Upper lobe of left lung (tissue), 4 donors: ENCODE results near the gene ADRA2A.

Experiments
- EP300 ChIP-seq, 4 donors: sonication (generic); formaldehyde crosslinking; IDR thresholded peaks; one replicate each; pipeline ENCODE4 v1.5.1; 2017; ENCODE audit warnings: antibody characterized with exemption in 4 of 4, control low read depth in 2 of 4
- POLR2A ChIP-seq, 4 donors: fragments of 450-650 bp; IDR thresholded peaks; one replicate each; pipeline ENCODE4 v1.5.1; 2016 to 2017; ENCODE audit warnings: antibody characterized with exemption in 4 of 4, mild to moderate bottlenecking in 2 of 4
- POLR2AphosphoS5 ChIP-seq, 2 donors: sonication (generic); formaldehyde crosslinking; IDR thresholded peaks; one replicate each; pipeline ENCODE4 v1.5.1; 2017; ENCODE audit warnings: antibody characterized with exemption in 2 of 2
- TF ChIP-seq, protein P1 (sequence below), 6 experiments: fragments of 450-650 bp in 4 of 6; fragments of 200-600 bp in 2 of 6; sonication (generic) in 2 of 6; IDR thresholded peaks; one replicate each; pipeline ENCODE4 v1.5.1; 2016 to 2019; ENCODE audit warnings: antibody characterized with exemption in 6 of 6

DNA sequence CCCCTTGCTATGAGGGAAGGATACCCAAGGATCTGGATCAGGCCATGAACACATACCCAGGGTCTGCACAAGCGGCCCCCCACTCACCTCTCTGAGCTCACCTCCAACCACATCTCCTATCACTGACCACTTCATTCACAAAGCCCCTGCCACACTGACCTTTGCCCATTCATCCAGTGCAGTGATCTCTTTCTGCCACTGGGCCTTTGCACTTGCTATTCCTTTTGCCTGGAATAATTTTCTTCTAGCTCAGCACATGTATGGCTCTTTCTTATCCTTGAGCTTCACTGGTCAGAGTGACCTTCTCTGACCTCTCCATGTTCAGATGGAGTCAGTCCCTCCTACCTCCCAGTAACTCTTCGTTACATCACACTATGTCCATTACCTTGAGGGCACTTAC, 48.3 kb downstream of the ADRA2A start:
- no peak for TF ChIP-seq POLR2A (IDR thresholded peaks at IDR 0.05)
- TF ChIP-seq POLR2AphosphoS5 (IDR thresholded peaks at IDR 0.05): no peak
- TF ChIP-seq EP300 (IDR thresholded peaks at IDR 0.05): no peak
- TF ChIP-seq, protein P1, sequence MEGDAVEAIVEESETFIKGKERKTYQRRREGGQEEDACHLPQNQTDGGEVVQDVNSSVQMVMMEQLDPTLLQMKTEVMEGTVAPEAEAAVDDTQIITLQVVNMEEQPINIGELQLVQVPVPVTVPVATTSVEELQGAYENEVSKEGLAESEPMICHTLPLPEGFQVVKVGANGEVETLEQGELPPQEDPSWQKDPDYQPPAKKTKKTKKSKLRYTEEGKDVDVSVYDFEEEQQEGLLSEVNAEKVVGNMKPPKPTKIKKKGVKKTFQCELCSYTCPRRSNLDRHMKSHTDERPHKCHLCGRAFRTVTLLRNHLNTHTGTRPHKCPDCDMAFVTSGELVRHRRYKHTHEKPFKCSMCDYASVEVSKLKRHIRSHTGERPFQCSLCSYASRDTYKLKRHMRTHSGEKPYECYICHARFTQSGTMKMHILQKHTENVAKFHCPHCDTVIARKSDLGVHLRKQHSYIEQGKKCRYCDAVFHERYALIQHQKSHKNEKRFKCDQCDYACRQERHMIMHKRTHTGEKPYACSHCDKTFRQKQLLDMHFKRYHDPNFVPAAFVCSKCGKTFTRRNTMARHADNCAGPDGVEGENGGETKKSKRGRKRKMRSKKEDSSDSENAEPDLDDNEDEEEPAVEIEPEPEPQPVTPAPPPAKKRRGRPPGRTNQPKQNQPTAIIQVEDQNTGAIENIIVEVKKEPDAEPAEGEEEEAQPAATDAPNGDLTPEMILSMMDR (IDR thresholded peaks at IDR 0.05): no peak
